Peyer's patch (tissue), 4 donors: Measurements from ENCODE around the gene C2.

Source experiments
- POLR2A ChIP-seq, 2 donors: fragments of 450-650 bp; IDR thresholded peaks; one replicate each; pipeline ENCODE4 v1.5.1; 2017; ENCODE audit warnings: antibody characterized with exemption in 2 of 2, mild to moderate bottlenecking in 2 of 2, moderate library complexity in 2 of 2
- TF ChIP-seq, protein P1 (sequence below), 6 experiments: fragments of 450-650 bp in 4 of 6; fragments of 200-600 bp in 2 of 6; sonication (generic) in 1 of 6; IDR thresholded peaks; one replicate each; pipeline ENCODE4 v1.5.1; 2017 to 2019; ENCODE audit warnings: antibody characterized with exemption in 6 of 6, mild to moderate bottlenecking in 3 of 6, moderate library complexity in 1 of 6

DNA sequence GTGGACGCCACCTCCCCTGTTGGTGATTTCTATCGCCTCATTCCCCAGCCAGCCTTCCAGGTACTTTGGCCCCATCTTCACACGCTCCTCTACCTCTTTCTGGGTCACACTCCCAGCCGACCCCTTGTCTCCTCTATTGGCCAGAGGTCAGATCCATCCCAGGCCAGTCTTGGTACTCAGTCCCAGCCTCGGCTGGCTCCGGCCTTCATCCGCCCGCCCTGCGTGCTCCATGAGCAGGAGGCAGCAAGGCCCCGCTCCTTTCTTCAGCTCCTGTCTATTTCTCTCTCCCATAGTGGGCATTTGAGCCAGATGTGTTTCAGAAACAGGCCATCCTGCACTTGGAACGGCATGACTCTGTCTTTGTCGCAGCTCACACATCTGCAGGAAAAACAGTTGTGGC, 34.1 kb downstream of the C2 start:
- TF ChIP-seq POLR2A (IDR thresholded peaks at IDR 0.05): no peak
- TF ChIP-seq, protein P1, sequence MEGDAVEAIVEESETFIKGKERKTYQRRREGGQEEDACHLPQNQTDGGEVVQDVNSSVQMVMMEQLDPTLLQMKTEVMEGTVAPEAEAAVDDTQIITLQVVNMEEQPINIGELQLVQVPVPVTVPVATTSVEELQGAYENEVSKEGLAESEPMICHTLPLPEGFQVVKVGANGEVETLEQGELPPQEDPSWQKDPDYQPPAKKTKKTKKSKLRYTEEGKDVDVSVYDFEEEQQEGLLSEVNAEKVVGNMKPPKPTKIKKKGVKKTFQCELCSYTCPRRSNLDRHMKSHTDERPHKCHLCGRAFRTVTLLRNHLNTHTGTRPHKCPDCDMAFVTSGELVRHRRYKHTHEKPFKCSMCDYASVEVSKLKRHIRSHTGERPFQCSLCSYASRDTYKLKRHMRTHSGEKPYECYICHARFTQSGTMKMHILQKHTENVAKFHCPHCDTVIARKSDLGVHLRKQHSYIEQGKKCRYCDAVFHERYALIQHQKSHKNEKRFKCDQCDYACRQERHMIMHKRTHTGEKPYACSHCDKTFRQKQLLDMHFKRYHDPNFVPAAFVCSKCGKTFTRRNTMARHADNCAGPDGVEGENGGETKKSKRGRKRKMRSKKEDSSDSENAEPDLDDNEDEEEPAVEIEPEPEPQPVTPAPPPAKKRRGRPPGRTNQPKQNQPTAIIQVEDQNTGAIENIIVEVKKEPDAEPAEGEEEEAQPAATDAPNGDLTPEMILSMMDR (IDR thresholded peaks at IDR 0.05): no peak
